SK-N-MC (cell line): Measurements from ENCODE around the gene CPA4.

Experiments used
- EZH2 ChIP-seq: fragments of 200-600 bp; sonication (generic); IDR thresholded peaks from one replicate; pipeline ENCODE4 v1.6.1; 2017; ENCODE audit warnings: antibody characterized with exemption
- FOXP2 ChIP-seq: optimal IDR thresholded peaks from 2 replicates; pipeline ENCODE3; 2011; ENCODE audit warnings: mild to moderate bottlenecking, moderate library complexity; ENCODE audit not compliant: insufficient read depth; ENCODE audit errors: extremely low read length, control extremely low read depth
- POLR2AphosphoS5 ChIP-seq: IDR thresholded peaks from 2 replicates; pipeline ENCODE4 v1.6.1; 2012; ENCODE audit warnings: mild to moderate bottlenecking, low read depth, low read length, borderline replicate concordance

DNA sequence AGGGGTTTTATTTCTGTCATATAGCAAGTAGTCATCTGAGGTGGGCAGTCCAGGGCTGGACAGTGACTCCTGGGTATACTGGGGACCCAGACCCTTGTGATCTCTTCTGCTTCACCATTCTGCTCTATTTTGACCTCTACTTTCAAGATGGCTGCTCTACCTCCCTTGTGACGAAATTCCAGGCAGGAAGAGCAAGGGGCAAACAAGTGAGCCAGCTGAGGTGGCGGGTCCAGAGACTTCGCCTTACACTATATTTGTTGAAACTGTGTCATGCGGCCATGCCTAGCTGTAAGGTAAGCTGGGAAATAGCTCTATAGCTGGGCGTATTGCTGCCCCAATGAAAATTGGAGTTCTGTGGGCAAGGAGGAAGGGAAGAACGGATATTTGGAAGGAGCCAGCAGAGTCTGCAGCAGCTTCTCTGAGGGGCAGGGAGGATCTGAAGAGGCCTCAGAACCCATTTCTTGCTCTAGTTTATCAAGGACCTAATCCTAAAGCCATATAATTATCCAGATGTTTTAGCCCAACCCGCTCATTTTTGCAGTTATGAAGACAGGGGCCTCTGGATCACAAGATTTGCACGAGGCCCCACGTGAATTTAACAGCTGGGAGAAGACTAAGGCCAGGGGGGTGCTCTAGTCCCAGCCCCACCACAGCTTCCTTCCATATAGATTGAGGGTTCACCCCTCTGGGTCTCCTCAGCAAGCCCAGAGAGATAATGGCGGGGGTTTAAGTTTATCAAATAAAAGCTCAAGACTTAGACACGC is 79.6 kb downstream of the CPA4 start:
- TF ChIP-seq POLR2AphosphoS5 (no peak), EZH2 (no peak), FOXP2 (no peak)
